Nephron (organoid): Measurements from ENCODE around the gene NEO1.
A peak's percentile ranks its signal among the peaks of the same experiment; 100 is the strongest.

ENCODE experiments used
- H3K27ac Mint-ChIP-seq, 3 experiments: 2 replicates each; pipeline ENCODE4 v1.8.0; 2020; ENCODE audit warnings: mixed read lengths in 3 of 3, mild to moderate bottlenecking in 2 of 3, moderate library complexity in 1 of 3
- H3K27me3 Mint-ChIP-seq: 2 replicates; pipeline ENCODE4 v1.8.0; 2021; ENCODE audit warnings: low read depth, mild to moderate bottlenecking, moderate library complexity, mixed read lengths
- H3K36me3 Mint-ChIP-seq: 2 replicates; pipeline ENCODE4 v1.8.0; 2020; ENCODE audit warnings: low read depth, mixed read lengths
- H3K4me1 Mint-ChIP-seq: 2 replicates; pipeline ENCODE4 v1.8.0; 2020; ENCODE audit warnings: mixed read lengths
- H3K4me3 Mint-ChIP-seq, 3 experiments: 2 replicates each; pipeline ENCODE4 v1.8.0; 2020; ENCODE audit warnings: mild to moderate bottlenecking in 3 of 3, mixed read lengths in 3 of 3, moderate library complexity in 2 of 3
- H3K9me3 Mint-ChIP-seq: 2 replicates; pipeline ENCODE4 v1.8.0; 2020; ENCODE audit warnings: mixed read lengths
- CTCF ChIP-seq, 3 experiments: fragments of 200-600 bp; sonication (generic); IDR thresholded peaks; one replicate each; pipeline ENCODE4 v1.5.0; 2021; ENCODE audit warnings: antibody characterized with exemption in 3 of 3; ENCODE audit not compliant: unreplicated experiment in 3 of 3

The NEO1 gene

GRCh38 chr15:73054417-73054953, 2.2 kb downstream of the NEO1 start:
- H3K9me3 Mint-ChIP-seq, result no peaks in the 10 kb centered on the region
- no peaks in the 10 kb centered on the region for H3K36me3 Mint-ChIP-seq
- no peak overlapping the region for H3K4me3 Mint-ChIP-seq
- no peak overlapping the region for H3K27ac Mint-ChIP-seq
- no peaks in the 10 kb centered on the region for H3K27me3 Mint-ChIP-seq
- H3K4me1 Mint-ChIP-seq, result peaks cover 17% of the 10 kb centered on the region
- no peak for TF ChIP-seq CTCF (IDR thresholded peaks at IDR 0.05; ENCODE audit: unreplicated experiment in 3 of 3)

GRCh38 chr15:73056460-73056859, 4.2 kb downstream of the NEO1 start:
- Mint-ChIP-seq H3K4me1 (peaks cover 7% of the 10 kb centered on the region), H3K4me3 (no peak overlapping the region), H3K27ac (no peak overlapping the region), H3K27me3 (no peaks in the 10 kb centered on the region), H3K9me3 (no peaks in the 10 kb centered on the region), H3K36me3 (no peaks in the 10 kb centered on the region)
- no peak for TF ChIP-seq CTCF (IDR thresholded peaks at IDR 0.05; ENCODE audit: unreplicated experiment in 3 of 3)

GRCh38 chr15:73058437-73058836, 6.2 kb downstream of the NEO1 start:
- Mint-ChIP-seq H3K27me3 (no peaks in the 10 kb centered on the region), H3K4me3 (no peak overlapping the region), H3K27ac (no peak overlapping the region), H3K9me3 (no peaks in the 10 kb centered on the region), H3K4me1 (peaks cover under 1% of the 10 kb centered on the region), H3K36me3 (no peaks in the 10 kb centered on the region)
- TF ChIP-seq CTCF (IDR thresholded peaks at IDR 0.05; ENCODE audit: unreplicated experiment in 3 of 3), result no peak

- no peak overlapping the region for H3K4me3 Mint-ChIP-seq
- H3K9me3 Mint-ChIP-seq, result no peaks in the 10 kb centered on the region
- H3K36me3 Mint-ChIP-seq, result no peaks in the 10 kb centered on the region
- H3K4me1 Mint-ChIP-seq, result no peaks in the 10 kb centered on the region
- TF ChIP-seq CTCF (IDR thresholded peaks at IDR 0.05; ENCODE audit: unreplicated experiment in 3 of 3), result no peak
- no peaks in the 10 kb centered on the region for H3K27me3 Mint-ChIP-seq
- peak overlapping the region in 1 of 3 experiments; percentile 24 for H3K27ac Mint-ChIP-seq
These were observed 12.9 kb downstream of the NEO1 start for GRCh38 chr15:73065114-73065513.

- H3K9me3 Mint-ChIP-seq, result no peaks in the 10 kb centered on the region
- TF ChIP-seq CTCF (IDR thresholded peaks at IDR 0.05; ENCODE audit: unreplicated experiment in 3 of 3), result no peak
- H3K36me3 Mint-ChIP-seq, result no peaks in the 10 kb centered on the region
- H3K27ac Mint-ChIP-seq, result no peak overlapping the region
- H3K4me1 Mint-ChIP-seq, result no peaks in the 10 kb centered on the region
- H3K27me3 Mint-ChIP-seq, result no peaks in the 10 kb centered on the region
- H3K4me3 Mint-ChIP-seq, result no peak overlapping the region
These were observed 16.8 kb downstream of the NEO1 start for GRCh38 chr15:73069109-73069508.

- Mint-ChIP-seq H3K4me3 (no peak overlapping the region), H3K27ac (no peak overlapping the region), H3K9me3 (no peaks in the 10 kb centered on the region), H3K4me1 (no peaks in the 10 kb centered on the region), H3K27me3 (no peaks in the 10 kb centered on the region), H3K36me3 (no peaks in the 10 kb centered on the region)
- no peak for TF ChIP-seq CTCF (IDR thresholded peaks at IDR 0.05; ENCODE audit: unreplicated experiment in 3 of 3)
These were observed 20.6 kb downstream of the NEO1 start for GRCh38 chr15:73072894-73073293.
